HEK293 (cell line): ENCODE results near the gene CYP27B1.

Experiments used
- BCL11A ChIP-seq: fragments of 450-650 bp; formaldehyde crosslinking; IDR thresholded peaks from 2 replicates; pipeline ENCODE4 v1.5.1; 2016; ENCODE audit warnings: low read depth, missing biosample characterization, missing genetic modification characterization
- BCL11B ChIP-seq: fragments of 450-650 bp; formaldehyde crosslinking; IDR thresholded peaks from 2 replicates; pipeline ENCODE4 v1.5.1; 2016; ENCODE audit warnings: low read depth, missing biosample characterization, missing genetic modification characterization
- GLIS2 ChIP-seq: fragments of 450-650 bp; formaldehyde crosslinking; IDR thresholded peaks from 2 replicates; pipeline ENCODE4 v1.5.1; 2016; ENCODE audit warnings: missing biosample characterization, missing genetic modification characterization
- HOXA7 ChIP-seq: sonication (generic); formaldehyde crosslinking; IDR thresholded peaks from 2 replicates; pipeline ENCODE4 v1.8.1; 2022; ENCODE audit warnings: missing genetic modification reagents, borderline replicate concordance
- KLF16 ChIP-seq: fragments of 450-650 bp; formaldehyde crosslinking; IDR thresholded peaks from 2 replicates; pipeline ENCODE4 v1.5.1; 2017; ENCODE audit warnings: missing biosample characterization, missing genetic modification characterization
- OSR2 ChIP-seq: fragments of 450-650 bp; formaldehyde crosslinking; IDR thresholded peaks from 2 replicates; pipeline ENCODE4 v1.5.1; 2016; ENCODE audit warnings: missing biosample characterization, missing genetic modification characterization
- YY1 ChIP-seq: fragments of 450-650 bp; formaldehyde crosslinking; IDR thresholded peaks from 2 replicates; pipeline ENCODE4 v1.5.1; 2018; ENCODE audit warnings: missing biosample characterization, missing genetic modification characterization
- ZBTB26 ChIP-seq: fragments of 450-650 bp; formaldehyde crosslinking; optimal IDR thresholded peaks from 2 replicates; pipeline ENCODE3; 2016; ENCODE audit warnings: missing biosample characterization, mild to moderate bottlenecking, missing genetic modification characterization
- ZBTB44 ChIP-seq: fragments of 450-650 bp; IDR thresholded peaks from 2 replicates; pipeline ENCODE4 v1.5.1; 2018; ENCODE audit warnings: missing biosample characterization, mild to moderate bottlenecking, missing genetic modification characterization
- ZNF10 ChIP-seq: fragments of 450-650 bp; formaldehyde crosslinking; IDR thresholded peaks from 2 replicates; pipeline ENCODE4 v1.5.1; 2017; ENCODE audit warnings: missing biosample characterization, missing genetic modification characterization
- ZNF138 ChIP-seq: fragments of 450-650 bp; formaldehyde crosslinking; IDR thresholded peaks from 2 replicates; pipeline ENCODE4 v1.5.1; 2016; ENCODE audit warnings: missing biosample characterization, missing genetic modification characterization, borderline replicate concordance
- ZNF140 ChIP-seq: fragments of 450-650 bp; formaldehyde crosslinking; IDR thresholded peaks from 2 replicates; pipeline ENCODE4 v1.5.1; 2016; ENCODE audit warnings: missing biosample characterization, missing genetic modification characterization
- ZNF280C ChIP-seq: fragments of 450-650 bp; formaldehyde crosslinking; IDR thresholded peaks from 2 replicates; pipeline ENCODE4 v1.5.1; 2016; ENCODE audit warnings: missing biosample characterization, missing genetic modification characterization
- ZNF416 ChIP-seq: fragments of 450-650 bp; formaldehyde crosslinking; IDR thresholded peaks from 2 replicates; pipeline ENCODE4 v1.5.1; 2016; ENCODE audit warnings: missing biosample characterization, missing genetic modification characterization
- ZNF426 ChIP-seq: fragments of 450-650 bp; formaldehyde crosslinking; IDR thresholded peaks from 2 replicates; pipeline ENCODE4 v1.5.1; 2017; ENCODE audit warnings: missing biosample characterization, missing genetic modification characterization, mild to moderate bottlenecking, inconsistent platforms, moderate library complexity
- ZNF521 ChIP-seq: fragments of 450-650 bp; formaldehyde crosslinking; IDR thresholded peaks from 2 replicates; pipeline ENCODE4 v1.5.1; 2017; ENCODE audit warnings: missing biosample characterization, mild to moderate bottlenecking, missing genetic modification characterization
- ZNF548 ChIP-seq: fragments of 450-650 bp; formaldehyde crosslinking; IDR thresholded peaks from 2 replicates; pipeline ENCODE4 v1.5.1; 2016; ENCODE audit warnings: missing biosample characterization, missing genetic modification characterization
- ZNF558 ChIP-seq: fragments of 450-650 bp; formaldehyde crosslinking; IDR thresholded peaks from 2 replicates; pipeline ENCODE4 v1.5.1; 2016; ENCODE audit warnings: missing biosample characterization, missing genetic modification characterization
- ZNF560 ChIP-seq: fragments of 450-650 bp; formaldehyde crosslinking; IDR thresholded peaks from 2 replicates; pipeline ENCODE4 v1.5.1; 2017; ENCODE audit warnings: missing biosample characterization, missing genetic modification characterization, borderline replicate concordance
- ZNF623 ChIP-seq: fragments of 450-650 bp; formaldehyde crosslinking; IDR thresholded peaks from 2 replicates; pipeline ENCODE4 v1.5.1; 2016; ENCODE audit warnings: missing biosample characterization, missing genetic modification characterization
- ZNF639 ChIP-seq: fragments of 450-650 bp; formaldehyde crosslinking; IDR thresholded peaks from 2 replicates; pipeline ENCODE4 v1.5.1; 2016; ENCODE audit warnings: missing biosample characterization, missing genetic modification characterization
- ZNF777 ChIP-seq: fragments of 450-650 bp; formaldehyde crosslinking; IDR thresholded peaks from 2 replicates; pipeline ENCODE4 v1.5.1; 2017; ENCODE audit warnings: missing biosample characterization, missing genetic modification characterization, borderline replicate concordance
- ZSCAN30 ChIP-seq: fragments of 450-650 bp; IDR thresholded peaks from 2 replicates; pipeline ENCODE4 v1.5.1; 2018; ENCODE audit warnings: missing biosample characterization, mild to moderate bottlenecking, missing genetic modification characterization, moderate library complexity
- ZSCAN4 ChIP-seq: fragments of 450-650 bp; formaldehyde crosslinking; IDR thresholded peaks from 2 replicates; pipeline ENCODE4 v1.5.1; 2017; ENCODE audit warnings: missing biosample characterization, missing genetic modification characterization
- TF ChIP-seq, protein P1 (sequence below): fragments of 450-650 bp; formaldehyde crosslinking; IDR thresholded peaks from 2 replicates; pipeline ENCODE4 v1.5.1; 2016; ENCODE audit warnings: missing biosample characterization, missing genetic modification characterization, low read depth
- TF ChIP-seq, protein P2 (sequence below): sonication (generic); formaldehyde crosslinking; IDR thresholded peaks from 2 replicates; pipeline ENCODE4 v1.8.1; 2022; ENCODE audit warnings: mild to moderate bottlenecking, moderate library complexity, missing genetic modification reagents
- TF ChIP-seq, protein P3 (sequence below): fragments of 450-650 bp; formaldehyde crosslinking; IDR thresholded peaks from 2 replicates; pipeline ENCODE4; 2016; ENCODE audit warnings: missing biosample characterization, missing genetic modification characterization

CYP27B1 gene

DNA sequence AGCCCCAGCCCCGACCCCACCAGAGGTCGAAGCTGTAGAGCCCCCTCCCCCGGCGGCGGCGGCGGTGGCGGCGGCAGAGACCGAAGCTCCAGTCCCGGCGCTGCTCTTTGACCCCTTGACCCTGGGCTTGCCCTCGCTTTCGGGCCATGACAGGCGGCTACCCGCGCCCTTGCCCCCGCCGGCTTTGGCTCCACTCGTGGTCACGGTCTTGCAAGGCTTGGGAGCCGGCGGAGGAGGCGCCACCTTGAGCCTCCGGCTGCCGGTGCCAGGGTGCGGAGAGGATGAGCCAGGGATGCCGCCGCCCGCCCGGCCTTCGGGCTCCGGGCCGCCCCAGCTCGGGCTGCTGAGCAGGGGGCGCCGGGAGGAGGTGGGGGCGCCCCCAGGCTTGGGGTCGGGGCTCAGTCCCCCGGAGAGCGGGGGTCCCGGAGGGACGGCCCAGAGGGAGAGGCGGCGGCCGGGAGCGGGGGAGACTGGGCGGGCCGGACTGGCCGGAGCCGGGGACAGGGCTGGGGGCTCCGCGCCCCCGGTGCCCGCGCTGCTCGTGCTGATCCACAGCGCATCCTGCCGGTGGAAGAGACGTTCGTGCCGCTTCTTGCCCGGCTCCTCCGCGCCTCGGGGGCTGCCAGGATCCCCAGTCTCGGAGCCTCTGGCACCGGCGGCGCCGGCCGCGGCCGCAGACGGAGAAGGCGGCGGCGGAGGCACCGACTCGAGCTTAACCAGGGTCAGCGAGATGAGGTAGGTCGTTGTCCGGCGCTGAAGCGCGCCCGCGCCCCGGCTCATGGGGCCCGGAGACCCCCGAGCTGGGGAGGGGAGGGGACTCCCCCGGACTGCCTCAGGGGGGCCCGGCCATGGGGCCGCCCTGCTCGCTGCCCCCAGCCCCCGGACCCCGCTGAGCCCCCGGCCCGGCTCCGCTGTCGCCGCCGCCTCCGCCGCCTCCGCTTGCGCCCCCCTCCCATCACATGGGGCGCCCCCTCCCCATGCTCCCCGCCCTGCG lies 29.1 kb downstream of the CYP27B1 start (continued):
- TF ChIP-seq, protein P1, sequence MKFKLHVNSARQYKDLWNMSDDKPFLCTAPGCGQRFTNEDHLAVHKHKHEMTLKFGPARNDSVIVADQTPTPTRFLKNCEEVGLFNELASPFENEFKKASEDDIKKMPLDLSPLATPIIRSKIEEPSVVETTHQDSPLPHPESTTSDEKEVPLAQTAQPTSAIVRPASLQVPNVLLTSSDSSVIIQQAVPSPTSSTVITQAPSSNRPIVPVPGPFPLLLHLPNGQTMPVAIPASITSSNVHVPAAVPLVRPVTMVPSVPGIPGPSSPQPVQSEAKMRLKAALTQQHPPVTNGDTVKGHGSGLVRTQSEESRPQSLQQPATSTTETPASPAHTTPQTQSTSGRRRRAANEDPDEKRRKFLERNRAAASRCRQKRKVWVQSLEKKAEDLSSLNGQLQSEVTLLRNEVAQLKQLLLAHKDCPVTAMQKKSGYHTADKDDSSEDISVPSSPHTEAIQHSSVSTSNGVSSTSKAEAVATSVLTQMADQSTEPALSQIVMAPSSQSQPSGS (tag by site-specific recombination), result no peak
- TF ChIP-seq ZNF558 (tag by site-specific recombination) (no peak), ZNF521 (tag by site-specific recombination) (no peak), ZSCAN30 (tag by site-specific recombination) (no peak), ZNF10 (no peak), BCL11A (peak; percentile 59; the same call in 1 of the 2 replicates), ZNF138 (no peak), OSR2 (tag by site-specific recombination) (no peak), ZNF548 (no peak), ZSCAN4 (tag by site-specific recombination) (no peak), ZNF140 (tag by site-specific recombination) (no peak), ZBTB26 (tag by site-specific recombination) (peak; percentile 65), ZNF777 (tag by site-specific recombination) (no peak), YY1 (tag by site-specific recombination) (no peak), ZNF560 (peak; percentile 89), ZNF639 (tag by site-specific recombination) (no peak), ZNF416 (tag by site-specific recombination) (no peak), ZNF623 (no peak), GLIS2 (tag by site-specific recombination) (peak; percentile 13; the same call in 1 of the 2 replicates), HOXA7 (CRISPR knock-in tag) (no peak), ZNF280C (no peak), KLF16 (tag by site-specific recombination) (no peak), ZBTB44 (tag by site-specific recombination) (no peak), ZNF426 (tag by site-specific recombination) (no peak), BCL11B (tag by site-specific recombination) (peak; percentile 68; the same call in 1 of the 2 replicates)
- TF ChIP-seq, protein P2, sequence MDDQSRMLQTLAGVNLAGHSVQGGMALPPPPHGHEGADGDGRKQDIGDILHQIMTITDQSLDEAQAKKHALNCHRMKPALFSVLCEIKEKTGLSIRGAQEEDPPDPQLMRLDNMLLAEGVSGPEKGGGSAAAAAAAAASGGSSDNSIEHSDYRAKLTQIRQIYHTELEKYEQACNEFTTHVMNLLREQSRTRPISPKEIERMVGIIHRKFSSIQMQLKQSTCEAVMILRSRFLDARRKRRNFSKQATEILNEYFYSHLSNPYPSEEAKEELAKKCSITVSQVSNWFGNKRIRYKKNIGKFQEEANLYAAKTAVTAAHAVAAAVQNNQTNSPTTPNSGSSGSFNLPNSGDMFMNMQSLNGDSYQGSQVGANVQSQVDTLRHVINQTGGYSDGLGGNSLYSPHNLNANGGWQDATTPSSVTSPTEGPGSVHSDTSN (CRISPR knock-in tag), result 0 out of 2 replicates have a peak, but pooled peaks have one; percentile 9
- TF ChIP-seq, protein P3, sequence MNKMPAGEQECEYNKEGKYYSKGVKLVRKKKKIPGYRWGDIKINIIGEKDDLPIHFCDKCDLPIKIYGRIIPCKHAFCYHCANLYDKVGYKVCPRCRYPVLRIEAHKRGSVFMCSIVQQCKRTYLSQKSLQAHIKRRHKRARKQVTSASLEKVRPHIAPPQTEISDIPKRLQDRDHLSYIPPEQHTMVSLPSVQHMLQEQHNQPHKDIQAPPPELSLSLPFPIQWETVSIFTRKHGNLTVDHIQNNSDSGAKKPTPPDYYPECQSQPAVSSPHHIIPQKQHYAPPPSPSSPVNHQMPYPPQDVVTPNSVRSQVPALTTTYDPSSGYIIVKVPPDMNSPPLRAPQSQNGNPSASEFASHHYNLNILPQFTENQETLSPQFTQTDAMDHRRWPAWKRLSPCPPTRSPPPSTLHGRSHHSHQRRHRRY (tag by site-specific recombination), result no peak
